GM12892 (cell line): ENCODE measurements around the gene ALPK3.

ENCODE experiments used
- POLR2A ChIP-seq: IDR thresholded peaks from 2 replicates; pipeline ENCODE4 v1.6.1; 2011; ENCODE audit warnings: low read depth, low read length, control low read depth
- POLR2AphosphoS5 ChIP-seq: IDR thresholded peaks from 2 replicates; pipeline ENCODE4 v1.6.1; 2011; ENCODE audit warnings: low read depth, low read length, control low read depth

DNA sequence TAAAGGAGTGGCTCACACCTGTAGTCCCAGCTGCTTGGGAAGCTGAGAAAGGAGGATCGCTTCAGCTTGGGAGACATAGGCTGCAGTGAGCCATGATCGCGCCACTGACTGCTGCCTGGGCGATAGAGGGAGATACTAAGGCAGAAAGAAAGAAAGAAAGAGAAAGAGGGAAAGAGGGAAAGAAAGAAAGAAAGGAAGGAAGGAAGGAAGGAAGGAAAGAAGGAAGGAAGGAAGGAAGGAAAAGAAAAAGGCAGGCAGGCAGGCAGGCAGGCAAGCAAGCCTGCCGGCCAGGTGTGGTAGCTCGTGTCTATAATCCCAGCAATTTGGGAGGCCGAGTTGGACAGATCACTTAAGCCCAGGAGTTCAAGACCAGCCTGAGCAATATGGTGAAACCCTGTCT lies 82.6 kb downstream of the ALPK3 start:
- no peak for TF ChIP-seq POLR2A
- no peak for TF ChIP-seq POLR2AphosphoS5
